SK-N-MC (cell line): ENCODE results near the gene ISYNA1.

Experiments
- DNase-seq: peaks from one replicate; pipeline ENCODE4 v3.0.0-alpha.2; 2011; ENCODE audit warnings: low read depth, low spot score
- H3K27ac ChIP-seq: fragments of 200-600 bp; sonication (generic); 2 replicates; pipeline ENCODE4 v1.5.1; 2016; ENCODE audit warnings: mixed run types
- H3K36me3 ChIP-seq: fragments of 200-600 bp; sonication (generic); 2 replicates; pipeline ENCODE4 v1.6.1; 2017; ENCODE audit warnings: antibody characterized with exemption, low read length, mixed read lengths; ENCODE audit not compliant: insufficient read depth
- H3K4me3 ChIP-seq: fragments of 200-600 bp; sonication (generic); 2 replicates; pipeline ENCODE4 v1.5.1; 2016
- H3K9ac ChIP-seq: fragments of 200-600 bp; sonication (generic); 2 replicates; pipeline ENCODE4 v1.8.0; 2017; ENCODE audit warnings: mixed run types, mixed read lengths; ENCODE audit not compliant: insufficient read length
- H3K9me3 ChIP-seq: fragments of 200-600 bp; sonication (generic); 2 replicates; pipeline ENCODE4 v1.6.1; 2017; ENCODE audit warnings: low read depth, mild to moderate bottlenecking, antibody characterized with exemption, low read length, moderate library complexity, mixed read lengths
- EZH2 ChIP-seq: fragments of 200-600 bp; sonication (generic); IDR thresholded peaks from one replicate; pipeline ENCODE4 v1.6.1; 2017; ENCODE audit warnings: antibody characterized with exemption
- FOXP2 ChIP-seq: optimal IDR thresholded peaks from 2 replicates; pipeline ENCODE3; 2011; ENCODE audit warnings: mild to moderate bottlenecking, moderate library complexity; ENCODE audit not compliant: insufficient read depth; ENCODE audit errors: extremely low read length, control extremely low read depth
- POLR2AphosphoS5 ChIP-seq: IDR thresholded peaks from 2 replicates; pipeline ENCODE4 v1.6.1; 2012; ENCODE audit warnings: mild to moderate bottlenecking, low read depth, low read length, borderline replicate concordance

ISYNA1 gene

GRCh38 chr19:18433015-18433691 lies 4.8 kb downstream of the ISYNA1 start:
- Histone ChIP-seq H3K27ac (peak overlapping the region; percentile 71; the same call in 1 of the 2 replicates), H3K36me3 (peaks cover 17% of the 10 kb centered on the region; the same call in 1 of the 2 replicates), H3K4me3 (peak overlapping the region; percentile 34), H3K9me3 (no peaks in the 10 kb centered on the region), H3K9ac (no peak overlapping the region)
- no peak for DNase-seq
- TF ChIP-seq POLR2AphosphoS5 (no peak; the same call in 1 of the 2 replicates), FOXP2 (no peak), EZH2 (no peak)

- H3K9ac ChIP-seq: no peak overlapping the region
These were observed 5.5 kb downstream of the ISYNA1 start for GRCh38 chr19:18432275-18433014.

GRCh38 chr19:18431351-18432197 lies 6.4 kb downstream of the ISYNA1 start:
- H3K27ac ChIP-seq: peak overlapping the region; percentile 7; the same call in 1 of the 2 replicates
- no peak for DNase-seq
- TF ChIP-seq EZH2 (no peak), POLR2AphosphoS5 (no peak), FOXP2 (no peak)
- no peak overlapping the region for H3K9ac ChIP-seq
- no peaks in the 10 kb centered on the region for H3K9me3 ChIP-seq
- peaks cover 17% of the 10 kb centered on the region; the same call in 1 of the 2 replicates for H3K36me3 ChIP-seq
- H3K4me3 ChIP-seq: no peak overlapping the region

More at GRCh38 chr19:18432275-18433014, 5.5 kb downstream of the ISYNA1 start:
- Histone ChIP-seq H3K36me3 (peaks cover 17% of the 10 kb centered on the region; the same call in 1 of the 2 replicates), H3K4me3 (peak overlapping the region; percentile 34), H3K27ac (peak overlapping the region; percentile 71), H3K9me3 (no peaks in the 10 kb centered on the region)
- DNase-seq: no peak
- no peak for TF ChIP-seq FOXP2
- TF ChIP-seq EZH2: no peak
- TF ChIP-seq POLR2AphosphoS5: no peak

- DNase-seq: no peak
- TF ChIP-seq POLR2AphosphoS5 (no peak), EZH2 (no peak), FOXP2 (no peak)
- no peak overlapping the region for H3K9ac ChIP-seq
- peaks cover 11% of the 10 kb centered on the region; the same call in 1 of the 2 replicates for H3K36me3 ChIP-seq
- no peak overlapping the region for H3K4me3 ChIP-seq
- H3K27ac ChIP-seq: no peak overlapping the region
- no peaks in the 10 kb centered on the region for H3K9me3 ChIP-seq
These were observed 7.4 kb downstream of the ISYNA1 start for GRCh38 chr19:18430417-18431144.

- peak overlapping the region; percentile 75 for H3K27ac ChIP-seq
- no peak for DNase-seq
- peak; percentile 20 for TF ChIP-seq FOXP2
- no peak for TF ChIP-seq EZH2
- TF ChIP-seq POLR2AphosphoS5: no peak
- no peak overlapping the region for H3K9ac ChIP-seq
- peak overlapping the region; percentile 71 for H3K4me3 ChIP-seq
- H3K9me3 ChIP-seq: no peaks in the 10 kb centered on the region
- peaks cover 9% of the 10 kb centered on the region; the same call in 1 of the 2 replicates for H3K36me3 ChIP-seq
These were observed 8.1 kb downstream of the ISYNA1 start for GRCh38 chr19:18429717-18430416.

- TF ChIP-seq POLR2AphosphoS5 (no peak), FOXP2 (peak; percentile 75)
- Histone ChIP-seq H3K36me3 (peaks cover 4% of the 10 kb centered on the region; the same call in 1 of the 2 replicates), H3K4me3 (peak overlapping the region; percentile 71), H3K9me3 (no peaks in the 10 kb centered on the region), H3K9ac (no peak overlapping the region), H3K27ac (peak overlapping the region; percentile 75)
- no peak for DNase-seq
These were observed 8.9 kb downstream of the ISYNA1 start for GRCh38 chr19:18428787-18429674.
